Measurements from ENCODE around the gene SRBD1.

SRBD1 gene

DNA sequence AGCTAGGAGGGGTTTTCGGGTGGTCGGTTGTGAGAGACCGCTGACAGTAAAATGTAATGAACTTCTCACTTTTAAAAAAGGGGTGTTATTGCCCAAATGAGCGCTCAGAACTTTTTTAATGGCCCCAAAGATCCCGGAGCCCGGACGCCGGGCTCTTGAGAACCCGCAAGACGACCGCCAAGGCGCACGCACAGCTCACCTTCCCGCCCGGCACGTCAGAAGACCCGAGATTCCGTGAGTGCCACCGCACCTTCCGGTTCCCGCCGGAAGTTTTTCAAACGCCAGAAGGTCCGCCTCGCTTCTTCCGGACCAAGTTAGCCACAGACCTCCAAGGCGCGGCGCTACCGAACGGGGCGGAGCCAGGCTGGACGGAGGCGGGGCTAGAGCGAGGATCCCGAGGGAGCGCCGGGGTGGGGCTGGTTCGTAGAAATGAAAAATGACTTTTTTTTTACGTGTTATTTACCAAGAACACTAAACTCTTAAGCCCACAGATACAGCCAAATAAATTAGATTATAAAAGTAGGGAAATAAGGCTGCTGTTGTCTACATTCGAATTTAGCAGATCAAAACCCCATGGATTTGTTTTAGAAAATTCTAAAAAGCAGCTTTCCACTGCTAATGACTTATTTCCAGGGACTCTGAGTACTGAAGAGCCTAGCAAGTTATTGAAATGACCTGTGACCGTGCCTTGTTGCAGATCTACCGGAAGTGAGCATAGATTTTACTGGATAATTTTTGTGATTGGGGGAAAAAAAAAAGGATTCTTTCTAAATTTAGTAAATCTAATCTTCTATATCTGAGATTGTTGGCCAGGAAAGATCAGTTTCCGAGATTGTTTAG lies at the start of gene SRBD1:
Gene SRBD1, minus strand, starts transcription at position 248 of the 840 bp plus-strand sequence. CDS start 5,826 bp downstream, outside the sequence.
- DNase-seq (ENCODE audit: low read depth in 2 of 2) = peak; percentile 81 to 85

DNA sequence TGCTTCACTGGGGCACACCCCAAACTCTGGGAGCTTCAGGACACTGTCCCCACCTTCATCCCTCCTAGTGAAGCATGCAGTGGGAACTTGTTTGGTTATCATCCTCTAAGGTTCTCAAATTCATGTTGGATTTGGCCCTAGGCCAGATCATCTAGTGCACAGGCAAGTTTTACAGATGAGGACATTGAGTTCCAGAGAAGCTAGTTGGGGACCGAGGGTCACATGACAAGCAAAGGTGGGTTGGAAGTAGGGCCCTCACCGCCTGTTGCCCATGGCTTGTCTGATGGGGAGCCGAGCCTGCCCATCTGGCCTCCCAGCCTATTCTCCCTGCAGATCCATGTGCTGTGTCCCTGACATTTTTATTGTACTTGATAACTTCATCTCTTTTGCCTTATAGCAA lies 43.2 kb upstream of the SRBD1 start:
- DNase-seq (ENCODE audit: low read depth in 2 of 2) = no peak

- no peak for DNase-seq (ENCODE audit: low read depth in 2 of 2)
Observed at GRCh38 chr2:45653122-45653913, 42.3 kb upstream of the SRBD1 start.

GRCh38 chr2:45652090-45653031 lies 41.3 kb upstream of the SRBD1 start:
- DNase-seq (ENCODE audit: low read depth in 2 of 2) = peak in 1 of 2 donors; percentile 5

GRCh38 chr2:45651415-45652089 lies 40.5 kb upstream of the SRBD1 start, which contains the start of gene PRKCE:
Gene PRKCE, plus strand, starts transcription at chr2:45651675.
- DNase-seq (ENCODE audit: low read depth in 2 of 2) = peak in 1 of 2 donors; percentile 38

- DNase-seq (ENCODE audit: low read depth in 2 of 2) = peak; percentile 88 to 91
Observed at GRCh38 chr2:45650851-45651414, 39.9 kb upstream of the SRBD1 start.

GRCh38 chr2:45649858-45650811 lies 39.1 kb upstream of the SRBD1 start:
- DNase-seq (ENCODE audit: low read depth in 2 of 2) = peak in 1 of 2 donors; percentile 30

GRCh38 chr2:45649462-45649857 lies 38.4 kb upstream of the SRBD1 start:
- DNase-seq (ENCODE audit: low read depth in 2 of 2) = no peak

GRCh38 chr2:45648636-45649035 lies 37.6 kb upstream of the SRBD1 start:
- DNase-seq (ENCODE audit: low read depth in 2 of 2) = no peak

- no peak for DNase-seq (ENCODE audit: low read depth in 2 of 2)
Observed at GRCh38 chr2:45647986-45648520, 37.0 kb upstream of the SRBD1 start.

GRCh38 chr2:45647356-45647755 lies 36.3 kb upstream of the SRBD1 start:
- no peak for DNase-seq (ENCODE audit: low read depth in 2 of 2)

- no peak for DNase-seq (ENCODE audit: low read depth in 2 of 2)
Observed at GRCh38 chr2:45646289-45646688, 35.2 kb upstream of the SRBD1 start.

- peak in 1 of 2 donors; percentile 61 for DNase-seq (ENCODE audit: low read depth in 2 of 2)
Observed at GRCh38 chr2:45643543-45644542, 32.8 kb upstream of the SRBD1 start.

DNA sequence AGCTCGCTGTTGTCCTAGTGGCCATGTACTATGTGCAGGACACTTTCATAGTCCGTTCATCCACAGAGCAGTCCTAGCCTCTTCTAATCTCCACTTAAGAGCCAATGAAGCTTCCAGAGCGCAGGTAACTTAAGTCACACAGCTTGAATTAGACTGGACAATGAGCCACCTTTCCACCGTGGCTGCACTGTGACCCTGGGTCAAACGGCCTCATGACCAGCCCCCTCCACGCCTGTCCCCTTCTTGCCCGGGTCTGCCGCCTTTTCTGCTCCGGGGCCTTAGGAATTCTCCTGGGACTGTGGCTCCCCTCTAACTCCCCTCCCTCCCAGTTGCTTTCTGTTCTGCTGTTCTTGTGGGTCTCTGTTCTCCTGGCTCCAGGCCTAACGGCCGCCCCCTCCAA lies 32.0 kb upstream of the SRBD1 start:
- DNase-seq (ENCODE audit: low read depth in 2 of 2) = no peak

DNA sequence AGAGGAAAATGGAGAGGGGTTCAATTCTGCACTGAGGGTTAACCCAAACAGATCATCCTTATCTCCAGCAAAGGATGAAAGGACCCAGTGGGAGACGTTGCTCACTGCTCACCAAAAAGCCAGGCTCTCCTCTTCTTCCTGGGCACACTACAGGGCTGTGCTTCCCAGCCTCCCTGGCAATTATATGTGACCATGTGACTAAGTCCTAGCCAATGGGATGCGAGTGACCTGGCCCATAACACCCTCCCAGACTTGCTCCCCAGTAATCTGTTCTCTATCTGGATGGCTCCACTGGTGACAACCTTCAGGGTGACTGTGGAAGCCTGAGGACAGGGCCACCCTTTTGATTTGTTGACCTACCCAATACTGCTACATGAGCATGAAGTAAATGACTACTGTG lies 29.5 kb upstream of the SRBD1 start:
- no peak for DNase-seq (ENCODE audit: low read depth in 2 of 2)

- no peak for DNase-seq (ENCODE audit: low read depth in 2 of 2)
Observed at GRCh38 chr2:45637440-45637839, 26.4 kb upstream of the SRBD1 start.

- no peak for DNase-seq (ENCODE audit: low read depth in 2 of 2)
Observed at GRCh38 chr2:45636008-45636407, 24.9 kb upstream of the SRBD1 start.

DNA sequence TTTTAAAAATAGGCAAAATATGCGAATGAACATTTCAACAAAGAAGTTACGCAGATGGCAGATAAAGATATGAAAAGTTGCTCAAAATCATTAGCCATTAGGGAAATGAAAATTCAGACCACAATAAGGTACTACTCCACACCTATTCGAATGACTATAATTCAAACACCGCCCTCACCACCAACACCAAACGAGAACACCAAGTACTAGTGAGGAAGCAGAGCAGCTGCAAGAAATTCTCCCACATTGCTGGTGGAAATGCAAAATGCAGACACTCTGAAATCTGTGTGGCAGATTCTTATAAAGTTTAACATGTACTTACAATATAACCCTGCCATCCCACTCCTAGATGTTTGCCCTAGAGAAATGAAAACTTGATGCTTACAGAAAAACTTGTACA lies 23.2 kb upstream of the SRBD1 start:
- DNase-seq (ENCODE audit: low read depth in 2 of 2) = no peak

All from stimulated activated CD8-positive, alpha-beta memory T cell treated with anti-CD3 and anti-CD28 coated beads, Interleukin-7, amount 100 ng/mL, for 4 hours (primary cell).